MM.1S (cell line): ENCODE results near the gene KCNA2.
A peak's percentile ranks its signal among the peaks of the same experiment; 100 is the strongest.

Experiments used
- DNase-seq: peaks from one replicate; pipeline ENCODE4 v3.0.0-alpha.2; 2015
- H2AFZ ChIP-seq: fragments of 300-600 bp; sonication (generic); 2 replicates; pipeline ENCODE4 v1.6.0; 2016; ENCODE audit warnings: antibody characterized with exemption, low read length
- H3F3A ChIP-seq: fragments of 300-600 bp; sonication (generic); 2 replicates; pipeline ENCODE4 v1.6.1; 2016; ENCODE audit warnings: mild to moderate bottlenecking, antibody characterized with exemption, low read length, moderate library complexity, mixed read lengths; ENCODE audit not compliant: insufficient read depth
- H3K27ac ChIP-seq: fragments of 300-600 bp; sonication (generic); 2 replicates; pipeline ENCODE4 v1.5.1; 2016; ENCODE audit warnings: mild to moderate bottlenecking, low read length
- H3K27me3 ChIP-seq: fragments of 300-600 bp; sonication (generic); replicated peaks from 2 replicates; pipeline ENCODE4 v1.6.0; 2016; ENCODE audit warnings: low read length; ENCODE audit not compliant: insufficient read depth
- H3K36me3 ChIP-seq: fragments of 300-600 bp; sonication (generic); replicated peaks from 2 replicates; pipeline ENCODE4 v1.6.1; 2016; ENCODE audit warnings: mild to moderate bottlenecking, low read length, mixed read lengths; ENCODE audit not compliant: insufficient read depth
- H3K4me1 ChIP-seq: fragments of 300-600 bp; sonication (generic); 2 replicates; pipeline ENCODE4 v1.6.1; 2016; ENCODE audit warnings: low read length, mixed read lengths
- H3K4me2 ChIP-seq: fragments of 300-600 bp; sonication (generic); 2 replicates; pipeline ENCODE4 v1.6.0; 2016; ENCODE audit warnings: low read depth, low read length
- H3K4me3 ChIP-seq: fragments of 300-600 bp; sonication (generic); 2 replicates; pipeline ENCODE4 v1.5.1; 2016; ENCODE audit warnings: low read length, mixed read lengths
- H3K79me2 ChIP-seq: fragments of 300-600 bp; sonication (generic); 2 replicates; pipeline ENCODE4 v1.6.1; 2016; ENCODE audit warnings: mixed run types, low read length, mixed read lengths
- H3K9ac ChIP-seq: fragments of 300-600 bp; sonication (generic); 2 replicates; pipeline ENCODE4 v1.6.1; 2016; ENCODE audit warnings: low read length, mixed read lengths
- H3K9me2 ChIP-seq: fragments of 300-600 bp; sonication (generic); replicated peaks from 2 replicates; pipeline ENCODE4 v1.6.1; 2016; ENCODE audit warnings: mild to moderate bottlenecking, low read length, mixed read lengths; ENCODE audit not compliant: insufficient read depth
- H3K9me3 ChIP-seq: fragments of 300-600 bp; sonication (generic); replicated peaks from 2 replicates; pipeline ENCODE4 v1.6.1; 2016; ENCODE audit warnings: mild to moderate bottlenecking, low read length, mixed read lengths; ENCODE audit not compliant: insufficient read depth
- H4K20me1 ChIP-seq: fragments of 300-600 bp; sonication (generic); 2 replicates; pipeline ENCODE4 v1.6.1; 2016; ENCODE audit warnings: mild to moderate bottlenecking, low read length, moderate library complexity, mixed read lengths; ENCODE audit not compliant: insufficient read depth
- CTCF ChIP-seq: fragments of 300-600 bp; sonication (generic); IDR thresholded peaks from 2 replicates; pipeline ENCODE4 v1.5.1; 2016; ENCODE audit warnings: antibody characterized with exemption, low read length, mixed read lengths
- EZH2 ChIP-seq: fragments of 300-600 bp; sonication (generic); optimal IDR thresholded peaks from 2 replicates; pipeline ENCODE3; 2017; ENCODE audit warnings: low read depth, mild to moderate bottlenecking, antibody characterized with exemption, low read length, mixed read lengths
- EZH2phosphoT487 ChIP-seq: fragments of 300-600 bp; sonication (generic); IDR thresholded peaks from 2 replicates; pipeline ENCODE4 v1.6.1; 2018; ENCODE audit warnings: antibody characterized with exemption, low read length

KCNA2 gene

GRCh38 chr1:110620250-110620615 lies 14.1 kb upstream of the KCNA2 start:
- no peaks in the 10 kb centered on the region for H3K9me3 ChIP-seq
- peak overlapping the region; percentile 86 for H3K27ac ChIP-seq
- no peaks in the 10 kb centered on the region for H3K36me3 ChIP-seq
- H3K9ac ChIP-seq = peak overlapping the region; percentile 65; the same call in 1 of the 2 replicates
- peak overlapping the region; percentile 53 for H3K4me3 ChIP-seq
- TF ChIP-seq EZH2phosphoT487 = no peak
- TF ChIP-seq EZH2 = no peak
- TF ChIP-seq CTCF = no peak
- peaks cover 53% of the 10 kb centered on the region for H3K4me1 ChIP-seq
- peaks cover 13% of the 10 kb centered on the region for H3F3A ChIP-seq
- H3K79me2 ChIP-seq = peaks cover 15% of the 10 kb centered on the region
- H4K20me1 ChIP-seq = no peaks in the 10 kb centered on the region
- no peaks in the 10 kb centered on the region for H3K9me2 ChIP-seq
- H3K4me2 ChIP-seq = peak overlapping the region; percentile 82
- H3K27me3 ChIP-seq = no peaks in the 10 kb centered on the region
- no peak overlapping the region for H2AFZ ChIP-seq
- DNase-seq = no peak

GRCh38 chr1:110619412-110620249 lies 13.5 kb upstream of the KCNA2 start:
- peak overlapping the region; percentile 53 for H3K4me3 ChIP-seq
- DNase-seq = peak; percentile 80
- peaks cover 13% of the 10 kb centered on the region for H3F3A ChIP-seq
- H3K4me1 ChIP-seq = peaks cover 53% of the 10 kb centered on the region
- H3K27ac ChIP-seq = peak overlapping the region; percentile 86
- H3K4me2 ChIP-seq = peak overlapping the region; percentile 82
- peaks cover 15% of the 10 kb centered on the region for H3K79me2 ChIP-seq
- H3K9ac ChIP-seq = peak overlapping the region; percentile 65
- no peaks in the 10 kb centered on the region for H3K36me3 ChIP-seq
- H3K27me3 ChIP-seq = no peaks in the 10 kb centered on the region
- no peak for TF ChIP-seq EZH2
- TF ChIP-seq EZH2phosphoT487 = no peak
- peak; percentile 84 for TF ChIP-seq CTCF
- no peaks in the 10 kb centered on the region for H3K9me3 ChIP-seq
- H3K9me2 ChIP-seq = no peaks in the 10 kb centered on the region
- no peak overlapping the region for H2AFZ ChIP-seq
- no peaks in the 10 kb centered on the region for H4K20me1 ChIP-seq

- H3K4me2 ChIP-seq = peak overlapping the region; percentile 82; the same call in 1 of the 2 replicates
- no peak overlapping the region for H3K4me3 ChIP-seq
- no peak for DNase-seq
- H2AFZ ChIP-seq = no peak overlapping the region
- peak overlapping the region; percentile 86; the same call in 1 of the 2 replicates for H3K27ac ChIP-seq
- TF ChIP-seq CTCF (no peak), EZH2 (no peak)
- no peaks in the 10 kb centered on the region for H3K27me3 ChIP-seq
- peaks cover 13% of the 10 kb centered on the region for H3F3A ChIP-seq
- peak overlapping the region; percentile 65; the same call in 1 of the 2 replicates for H3K9ac ChIP-seq
- peaks cover 15% of the 10 kb centered on the region for H3K79me2 ChIP-seq
- H3K36me3 ChIP-seq = no peaks in the 10 kb centered on the region
- no peaks in the 10 kb centered on the region for H3K9me3 ChIP-seq
- no peaks in the 10 kb centered on the region for H4K20me1 ChIP-seq
- no peaks in the 10 kb centered on the region for H3K9me2 ChIP-seq
- H3K4me1 ChIP-seq = peaks cover 53% of the 10 kb centered on the region
These were observed 12.5 kb upstream of the KCNA2 start for GRCh38 chr1:110618668-110619067.
